Gastroesophageal sphincter (tissue), 3 donors: ENCODE data around the gene AMPD3.

Experiments
- EP300 ChIP-seq: sonication (generic); formaldehyde crosslinking; IDR thresholded peaks from one replicate; pipeline ENCODE4 v1.6.1; 2017; ENCODE audit warnings: antibody characterized with exemption, mild to moderate bottlenecking
- POLR2A ChIP-seq, 2 donors: fragments of 450-650 bp; IDR thresholded peaks; one replicate each; pipeline ENCODE4 v1.6.1; 2017; ENCODE audit warnings: antibody characterized with exemption in 2 of 2, mild to moderate bottlenecking in 2 of 2, moderate library complexity in 1 of 2
- POLR2AphosphoS5 ChIP-seq: sonication (generic); formaldehyde crosslinking; IDR thresholded peaks from one replicate; pipeline ENCODE4 v1.6.1; 2017; ENCODE audit warnings: antibody characterized with exemption
- TF ChIP-seq, protein P1 (sequence below), 4 experiments: fragments of 200-600 bp in 2 of 4; fragments of 450-650 bp in 2 of 4; sonication (generic) in 1 of 4; IDR thresholded peaks; one replicate each; pipeline ENCODE4 v1.5.1; 2017 to 2019; ENCODE audit warnings: antibody characterized with exemption in 4 of 4, mild to moderate bottlenecking in 2 of 4, moderate library complexity in 2 of 4

DNA sequence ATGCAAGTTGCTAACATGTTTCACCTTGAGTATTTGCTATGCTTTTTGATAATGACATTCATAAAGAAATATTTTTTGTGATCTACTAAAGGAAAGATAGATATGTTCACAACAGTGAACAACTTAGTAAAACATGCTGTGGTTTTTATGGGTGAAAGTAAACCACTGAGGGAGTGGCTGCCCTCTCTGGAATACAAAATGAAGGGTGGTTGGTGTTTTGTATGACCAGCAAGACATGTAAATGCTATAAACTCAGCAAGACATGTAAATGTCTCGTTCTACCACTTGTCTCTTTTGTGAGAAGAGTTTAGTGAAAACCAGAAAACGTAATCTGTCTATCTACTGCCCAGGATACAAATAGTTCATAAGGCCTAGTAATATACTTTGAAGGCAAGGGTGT, 7.6 kb upstream of the AMPD3 start:
- TF ChIP-seq, protein P1, sequence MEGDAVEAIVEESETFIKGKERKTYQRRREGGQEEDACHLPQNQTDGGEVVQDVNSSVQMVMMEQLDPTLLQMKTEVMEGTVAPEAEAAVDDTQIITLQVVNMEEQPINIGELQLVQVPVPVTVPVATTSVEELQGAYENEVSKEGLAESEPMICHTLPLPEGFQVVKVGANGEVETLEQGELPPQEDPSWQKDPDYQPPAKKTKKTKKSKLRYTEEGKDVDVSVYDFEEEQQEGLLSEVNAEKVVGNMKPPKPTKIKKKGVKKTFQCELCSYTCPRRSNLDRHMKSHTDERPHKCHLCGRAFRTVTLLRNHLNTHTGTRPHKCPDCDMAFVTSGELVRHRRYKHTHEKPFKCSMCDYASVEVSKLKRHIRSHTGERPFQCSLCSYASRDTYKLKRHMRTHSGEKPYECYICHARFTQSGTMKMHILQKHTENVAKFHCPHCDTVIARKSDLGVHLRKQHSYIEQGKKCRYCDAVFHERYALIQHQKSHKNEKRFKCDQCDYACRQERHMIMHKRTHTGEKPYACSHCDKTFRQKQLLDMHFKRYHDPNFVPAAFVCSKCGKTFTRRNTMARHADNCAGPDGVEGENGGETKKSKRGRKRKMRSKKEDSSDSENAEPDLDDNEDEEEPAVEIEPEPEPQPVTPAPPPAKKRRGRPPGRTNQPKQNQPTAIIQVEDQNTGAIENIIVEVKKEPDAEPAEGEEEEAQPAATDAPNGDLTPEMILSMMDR (IDR thresholded peaks at IDR 0.05), result no peak
- TF ChIP-seq POLR2AphosphoS5 (no peak), EP300 (no peak), POLR2A (IDR thresholded peaks at IDR 0.05) (no peak)
